ENCODE results near the gene FBP2.
"Not testable (repeated sequence)": the region's sequence is repeated elsewhere in the genome, so short reads cannot be mapped to it uniquely, and the experiment has no call there.

Gene FBP2

GRCh38 chr9:94606646-94607422 lies 13.2 kb upstream of the FBP2 start:
- DNase-seq (ENCODE audit: low spot score) = no peak

GRCh38 chr9:94603259-94604160 lies 9.9 kb upstream of the FBP2 start:
- DNase-seq (ENCODE audit: low spot score) = peak; percentile 44

GRCh38 chr9:94602666-94603065 lies 9.0 kb upstream of the FBP2 start:
- no peak for DNase-seq (ENCODE audit: low spot score)

- DNase-seq (ENCODE audit: low spot score) = no peak
Observed at GRCh38 chr9:94600715-94601114, 7.1 kb upstream of the FBP2 start.

GRCh38 chr9:94600258-94600657 lies 6.6 kb upstream of the FBP2 start:
- no peak for DNase-seq (ENCODE audit: low spot score)

- DNase-seq (ENCODE audit: low spot score) = no peak
Observed at GRCh38 chr9:94599102-94599501, 5.5 kb upstream of the FBP2 start.

GRCh38 chr9:94592683-94593082 lies 941 bp downstream of the FBP2 start:
- DNase-seq (ENCODE audit: low spot score) = not testable (repeated sequence)

GRCh38 chr9:94591876-94592275 lies 1.7 kb downstream of the FBP2 start:
- DNase-seq (ENCODE audit: low spot score) = no peak

GRCh38 chr9:94591046-94591545 lies 2.5 kb downstream of the FBP2 start:
- not testable (repeated sequence) for DNase-seq (ENCODE audit: low spot score)

GRCh38 chr9:94588681-94589080 lies 4.9 kb downstream of the FBP2 start:
- no peak for DNase-seq (ENCODE audit: low spot score)

- no peak for DNase-seq (ENCODE audit: low spot score)
Observed at GRCh38 chr9:94586814-94587213, 6.8 kb downstream of the FBP2 start.

GRCh38 chr9:94586316-94586715 lies 7.3 kb downstream of the FBP2 start:
- no peak for DNase-seq (ENCODE audit: low spot score)

GRCh38 chr9:94584555-94584954 lies 9.1 kb downstream of the FBP2 start:
- no peak for DNase-seq (ENCODE audit: low spot score)

- no peak for DNase-seq (ENCODE audit: low spot score)
Observed at GRCh38 chr9:94581728-94582127, 11.9 kb downstream of the FBP2 start.

- no peak for DNase-seq (ENCODE audit: low spot score)
Observed at GRCh38 chr9:94577571-94577970, 16.1 kb downstream of the FBP2 start.

- DNase-seq (ENCODE audit: low spot score) = no peak
Observed at GRCh38 chr9:94577036-94577435, 16.6 kb downstream of the FBP2 start.

GRCh38 chr9:94576131-94576530 lies 17.5 kb downstream of the FBP2 start:
- no peak for DNase-seq (ENCODE audit: low spot score)

- no peak for DNase-seq (ENCODE audit: low spot score)
Observed at GRCh38 chr9:94568972-94569712, 24.5 kb downstream of the FBP2 start.

GRCh38 chr9:94568250-94568889 lies 25.3 kb downstream of the FBP2 start:
- DNase-seq (ENCODE audit: low spot score) = no peak

GRCh38 chr9:94567271-94567670 lies 26.4 kb downstream of the FBP2 start:
- no peak for DNase-seq (ENCODE audit: low spot score)

GRCh38 chr9:94566550-94566949 lies 27.1 kb downstream of the FBP2 start:
- no peak for DNase-seq (ENCODE audit: low spot score)

GRCh38 chr9:94564279-94564678 lies 29.3 kb downstream of the FBP2 start:
- not testable (repeated sequence) for DNase-seq (ENCODE audit: low spot score)

All from CD4-positive, alpha-beta T cell treated with Interleukin-6 at 100 ng/mL for 8 hours (primary cell).